Body of pancreas (tissue), 4 donors: ENCODE results near the gene CBL.

ENCODE experiments used
- POLR2A ChIP-seq, 3 donors: fragments of 450-650 bp; IDR thresholded peaks; one replicate each; pipeline ENCODE4 v1.6.1; 2016; ENCODE audit warnings: antibody characterized with exemption in 3 of 3, mild to moderate bottlenecking in 2 of 3
- TF ChIP-seq, protein P1 (sequence below), 7 experiments: fragments of 450-650 bp in 4 of 7; fragments of 200-600 bp in 3 of 7; sonication (generic) in 3 of 7; IDR thresholded peaks; one replicate each; pipeline ENCODE4 v1.5.1; 2016 to 2019; ENCODE audit warnings: antibody characterized with exemption in 7 of 7

DNA sequence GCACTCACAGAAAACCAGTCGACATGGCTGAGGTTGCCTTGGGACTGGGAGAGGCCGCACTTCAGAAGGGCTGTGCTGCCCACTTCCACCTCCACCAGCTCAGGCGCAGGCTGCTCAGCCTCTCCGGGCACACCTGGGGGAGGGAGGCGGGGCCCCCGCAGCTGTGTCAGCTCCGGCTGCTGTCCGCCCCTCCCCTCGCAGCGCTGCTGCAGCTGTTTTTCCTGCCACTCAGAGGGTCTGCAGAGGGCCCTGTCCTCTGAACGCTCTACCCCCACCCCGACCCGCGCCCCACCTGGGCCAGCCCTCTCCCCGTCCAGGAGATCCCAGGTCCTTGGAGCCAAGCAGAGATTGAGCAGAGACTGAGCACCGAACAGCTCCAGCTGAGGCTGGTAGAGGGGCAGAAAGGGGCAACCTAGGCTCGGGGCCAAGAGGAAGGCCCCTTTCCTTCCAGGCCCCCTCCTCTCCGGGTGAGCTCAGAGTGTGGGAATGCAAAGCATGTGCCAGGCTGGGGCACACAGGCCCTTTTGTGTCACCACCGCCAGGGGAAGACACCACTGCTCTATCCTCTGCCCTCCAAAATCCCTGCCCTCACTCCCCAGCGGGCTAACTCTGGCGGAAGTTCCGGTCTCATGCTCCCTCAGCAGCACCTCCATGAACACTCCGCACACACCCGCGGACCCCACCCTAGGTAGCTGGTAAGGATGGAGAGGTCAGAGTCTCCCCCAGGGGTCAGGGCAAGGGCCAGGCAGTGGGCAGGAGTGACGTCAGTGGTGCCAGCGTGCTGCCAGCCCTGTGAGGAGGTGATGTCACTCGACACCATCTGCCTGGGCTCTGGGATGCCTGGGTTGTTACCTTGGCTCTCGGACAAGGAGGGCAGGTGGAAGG lies 109.2 kb downstream of the CBL start:
- peak; percentile 44 to 74 (median 64) for TF ChIP-seq POLR2A (IDR thresholded peaks at IDR 0.05)
- TF ChIP-seq, protein P1, sequence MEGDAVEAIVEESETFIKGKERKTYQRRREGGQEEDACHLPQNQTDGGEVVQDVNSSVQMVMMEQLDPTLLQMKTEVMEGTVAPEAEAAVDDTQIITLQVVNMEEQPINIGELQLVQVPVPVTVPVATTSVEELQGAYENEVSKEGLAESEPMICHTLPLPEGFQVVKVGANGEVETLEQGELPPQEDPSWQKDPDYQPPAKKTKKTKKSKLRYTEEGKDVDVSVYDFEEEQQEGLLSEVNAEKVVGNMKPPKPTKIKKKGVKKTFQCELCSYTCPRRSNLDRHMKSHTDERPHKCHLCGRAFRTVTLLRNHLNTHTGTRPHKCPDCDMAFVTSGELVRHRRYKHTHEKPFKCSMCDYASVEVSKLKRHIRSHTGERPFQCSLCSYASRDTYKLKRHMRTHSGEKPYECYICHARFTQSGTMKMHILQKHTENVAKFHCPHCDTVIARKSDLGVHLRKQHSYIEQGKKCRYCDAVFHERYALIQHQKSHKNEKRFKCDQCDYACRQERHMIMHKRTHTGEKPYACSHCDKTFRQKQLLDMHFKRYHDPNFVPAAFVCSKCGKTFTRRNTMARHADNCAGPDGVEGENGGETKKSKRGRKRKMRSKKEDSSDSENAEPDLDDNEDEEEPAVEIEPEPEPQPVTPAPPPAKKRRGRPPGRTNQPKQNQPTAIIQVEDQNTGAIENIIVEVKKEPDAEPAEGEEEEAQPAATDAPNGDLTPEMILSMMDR (IDR thresholded peaks at IDR 0.05) = peak in 4 of 7 experiments; percentile 43 to 50 (median 46)
